Transverse colon (tissue), 4 donors: ENCODE data around the gene SYNE1. TPM values are rescaled to one million over a fixed set of nuclear protein-coding genes. Genes with fewer than 3 reads are reported as not detected.
A peak's percentile ranks its signal among the peaks of the same experiment; 100 is the strongest.

ENCODE experiments used
- DNase-seq: peaks from one replicate; pipeline ENCODE4 v3.0.0-alpha.2; 2019
- H3K27ac ChIP-seq, 4 donors: fragments of 200-600 bp; sonication (generic); 2 replicates each; pipeline ENCODE4 v1.5.1; 2016 to 2018; ENCODE audit warnings: inconsistent platforms in 4 of 4
- H3K27me3 ChIP-seq: fragments of 200-600 bp; sonication (generic); 2 replicates; pipeline ENCODE4 v1.5.1; 2017; ENCODE audit warnings: inconsistent platforms
- H3K36me3 ChIP-seq, 4 donors: fragments of 200-600 bp; sonication (generic); 2 replicates each; pipeline ENCODE4 v1.5.1; 2017 to 2019; ENCODE audit warnings: inconsistent platforms in 4 of 4
- H3K4me1 ChIP-seq, 4 donors: fragments of 200-600 bp; sonication (generic); 2 replicates each; pipeline ENCODE4 v1.5.1; 2017 to 2020; ENCODE audit warnings: inconsistent platforms in 4 of 4
- H3K4me3 ChIP-seq, 4 donors: fragments of 200-600 bp; sonication (generic); 1 replicate in 1 of 4; 2 replicates in 3 of 4; pipeline versions ENCODE4 v1.5.1 to v1.6.1; 2017 to 2019; ENCODE audit warnings: inconsistent platforms in 4 of 4
- H3K9me3 ChIP-seq, 2 donors: fragments of 200-600 bp; sonication (generic); 2 replicates each; pipeline ENCODE4 v1.5.1; 2017 to 2019; ENCODE audit warnings: inconsistent platforms in 2 of 2
- EP300 ChIP-seq: sonication (generic); formaldehyde crosslinking; IDR thresholded peaks from one replicate; pipeline ENCODE4 v1.6.1; 2017; ENCODE audit warnings: antibody characterized with exemption, low read depth
- POLR2A ChIP-seq: fragments of 450-650 bp; IDR thresholded peaks from one replicate; pipeline ENCODE4 v1.6.1; 2016; ENCODE audit warnings: antibody characterized with exemption, mild to moderate bottlenecking, moderate library complexity
- POLR2AphosphoS5 ChIP-seq, 3 donors: sonication (generic); formaldehyde crosslinking; IDR thresholded peaks; one replicate each; pipeline ENCODE4 v1.6.1; 2016; ENCODE audit warnings: antibody characterized with exemption in 3 of 3
- WGBS, 2 donors: methylation state at CpG; one replicate each; pipeline ENCODE4 v1.1.5; 2018; ENCODE audit warnings: low coverage in 1 of 2; 5-methylcytosine and 5-hydroxymethylcytosine counted together
- in situ Hi-C, 4 donors: fragments of 200-750 bp; cut with MboI; loops; one replicate each; pipeline versions ENCODE4 v1.15.0 to v1.15.1; 2017; ENCODE audit warnings: low sequenced_read_pairs in 3 of 4, low pct_ligation_motif_present in 1 of 4, low pct_unique_long_range_greater_than_20kb in 1 of 4
- intact Hi-C: fragments of 100-400 bp; cut with DNase I; formaldehyde crosslinking; loops from one replicate; pipeline ENCODE4 v1.15.1; 2023; ENCODE audit warnings: low total_unique reads
- total RNA-seq, 4 donors: library from RNA; depleted of rRNA; stranded (reverse); fragments of >200 nt; gene quantifications; one replicate each; pipeline ENCODE4 v1.1.0, GENCODE V29; 2016
- TF ChIP-seq, protein P1 (sequence below), 5 experiments: fragments of 200-600 bp in 3 of 5; fragments of 450-650 bp in 2 of 5; sonication (generic) in 3 of 5; IDR thresholded peaks; 1 replicate in 2 of 5; 2 replicates in 3 of 5; pipeline ENCODE4 v1.5.1; 2016 to 2017; ENCODE audit warnings: antibody characterized with exemption in 5 of 5, inconsistent platforms in 3 of 5, mild to moderate bottlenecking in 2 of 5, moderate library complexity in 1 of 5

SYNE1 gene
- total RNA-seq, 4 donors from 2014 or later, result 31.4 to 87.2 (median 59.7) TPM

DNA sequence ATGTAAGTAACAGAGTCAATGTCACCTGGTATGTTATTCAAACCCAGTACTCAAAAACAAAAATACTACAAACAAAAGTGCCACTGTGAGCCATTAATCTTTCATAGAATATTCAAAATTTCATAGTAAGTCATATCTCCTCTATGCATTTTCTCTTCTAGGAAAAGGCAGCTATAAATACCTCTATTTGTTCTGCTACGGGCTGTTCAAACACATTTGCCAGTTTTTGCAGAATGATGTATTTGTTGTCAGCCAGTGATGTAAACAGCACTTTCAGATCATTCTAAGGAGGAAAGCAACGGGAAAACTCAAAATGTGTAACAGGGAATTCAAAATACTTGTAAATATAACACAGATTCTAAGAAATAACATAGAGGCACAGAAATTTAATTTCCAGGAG is 388.2 kb downstream of the SYNE1 start:
- intact Hi-C loops, result no loop called here
- in situ Hi-C loops, result no loop called here
- TF ChIP-seq, protein P1, sequence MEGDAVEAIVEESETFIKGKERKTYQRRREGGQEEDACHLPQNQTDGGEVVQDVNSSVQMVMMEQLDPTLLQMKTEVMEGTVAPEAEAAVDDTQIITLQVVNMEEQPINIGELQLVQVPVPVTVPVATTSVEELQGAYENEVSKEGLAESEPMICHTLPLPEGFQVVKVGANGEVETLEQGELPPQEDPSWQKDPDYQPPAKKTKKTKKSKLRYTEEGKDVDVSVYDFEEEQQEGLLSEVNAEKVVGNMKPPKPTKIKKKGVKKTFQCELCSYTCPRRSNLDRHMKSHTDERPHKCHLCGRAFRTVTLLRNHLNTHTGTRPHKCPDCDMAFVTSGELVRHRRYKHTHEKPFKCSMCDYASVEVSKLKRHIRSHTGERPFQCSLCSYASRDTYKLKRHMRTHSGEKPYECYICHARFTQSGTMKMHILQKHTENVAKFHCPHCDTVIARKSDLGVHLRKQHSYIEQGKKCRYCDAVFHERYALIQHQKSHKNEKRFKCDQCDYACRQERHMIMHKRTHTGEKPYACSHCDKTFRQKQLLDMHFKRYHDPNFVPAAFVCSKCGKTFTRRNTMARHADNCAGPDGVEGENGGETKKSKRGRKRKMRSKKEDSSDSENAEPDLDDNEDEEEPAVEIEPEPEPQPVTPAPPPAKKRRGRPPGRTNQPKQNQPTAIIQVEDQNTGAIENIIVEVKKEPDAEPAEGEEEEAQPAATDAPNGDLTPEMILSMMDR (IDR thresholded peaks at IDR 0.05), result no peak
- TF ChIP-seq EP300, result no peak
- no peak for TF ChIP-seq POLR2AphosphoS5 (IDR thresholded peaks at IDR 0.05)
- no peak for TF ChIP-seq POLR2A
- Histone ChIP-seq H3K4me3 (no peak overlapping the region), H3K4me1 (peaks cover 0 to 12% (median 2%) of the 10 kb centered on the region in 4 donors), H3K27ac (peak overlapping the region in 2 of 4 donors; percentile 8 to 21), H3K36me3 (peaks cover 0 to 11% (median 0%) of the 10 kb centered on the region in 4 donors), H3K27me3 (no peaks in the 10 kb centered on the region), H3K9me3 (no peaks in the 10 kb centered on the region)
- no peak for DNase-seq
- 19 to 24% methylated on average over 2 of the region's 2 CpGs for WGBS, 2 donors

DNA sequence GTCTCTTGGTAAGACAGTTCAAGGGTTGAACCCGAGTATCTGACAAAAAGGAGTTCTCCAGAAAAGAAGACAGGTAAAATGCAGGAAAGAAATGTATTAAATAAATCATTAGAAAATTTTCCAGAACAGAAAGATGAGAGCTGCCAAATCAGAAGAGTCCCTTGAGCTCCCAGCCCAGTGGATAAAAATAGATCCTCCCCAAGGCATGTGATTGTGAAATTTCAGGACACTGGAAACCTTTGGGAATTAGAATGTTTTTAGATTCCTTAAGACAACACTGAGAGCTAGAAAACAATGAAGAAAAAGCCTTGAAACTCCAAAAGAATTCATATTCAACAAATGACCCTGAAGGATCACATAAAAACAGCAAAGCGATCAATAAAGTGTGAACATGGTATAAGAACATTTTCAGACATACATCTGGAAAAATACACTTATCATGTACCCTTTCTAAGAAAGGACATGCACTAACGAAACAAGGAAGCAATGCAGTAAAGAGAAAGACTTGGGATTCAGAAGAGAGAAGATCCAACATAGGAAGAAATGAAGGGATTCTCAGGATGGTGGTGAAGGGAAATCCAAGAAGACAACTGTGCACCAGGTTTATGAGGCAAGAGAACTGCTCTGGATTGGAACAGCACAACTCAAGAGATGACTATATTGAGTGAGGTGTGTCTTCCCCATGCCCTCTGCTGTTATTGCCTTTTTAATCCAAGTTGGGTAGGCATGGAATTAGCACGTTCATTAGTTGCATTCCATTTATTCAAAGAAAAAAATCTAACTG is 390.4 kb downstream of the SYNE1 start:
- in situ Hi-C loops (no loop called here), intact Hi-C loops (no loop called here)
- H3K4me1 ChIP-seq, result peaks cover 0 to 12% (median 2%) of the 10 kb centered on the region in 4 donors
- WGBS, 2 donors, result 79 to 86% methylated on average over 4 of the region's 4 CpGs
- no peak overlapping the region for H3K4me3 ChIP-seq
- DNase-seq, result no peak
- no peaks in the 10 kb centered on the region for H3K27me3 ChIP-seq
- no peaks in the 10 kb centered on the region for H3K9me3 ChIP-seq
- H3K36me3 ChIP-seq, result peaks cover 0 to 7% (median 0%) of the 10 kb centered on the region in 4 donors
- TF ChIP-seq POLR2AphosphoS5 (IDR thresholded peaks at IDR 0.05) (no peak), EP300 (no peak)
- peak overlapping the region; percentile 3 to 59 (median 42) for H3K27ac ChIP-seq

DNA sequence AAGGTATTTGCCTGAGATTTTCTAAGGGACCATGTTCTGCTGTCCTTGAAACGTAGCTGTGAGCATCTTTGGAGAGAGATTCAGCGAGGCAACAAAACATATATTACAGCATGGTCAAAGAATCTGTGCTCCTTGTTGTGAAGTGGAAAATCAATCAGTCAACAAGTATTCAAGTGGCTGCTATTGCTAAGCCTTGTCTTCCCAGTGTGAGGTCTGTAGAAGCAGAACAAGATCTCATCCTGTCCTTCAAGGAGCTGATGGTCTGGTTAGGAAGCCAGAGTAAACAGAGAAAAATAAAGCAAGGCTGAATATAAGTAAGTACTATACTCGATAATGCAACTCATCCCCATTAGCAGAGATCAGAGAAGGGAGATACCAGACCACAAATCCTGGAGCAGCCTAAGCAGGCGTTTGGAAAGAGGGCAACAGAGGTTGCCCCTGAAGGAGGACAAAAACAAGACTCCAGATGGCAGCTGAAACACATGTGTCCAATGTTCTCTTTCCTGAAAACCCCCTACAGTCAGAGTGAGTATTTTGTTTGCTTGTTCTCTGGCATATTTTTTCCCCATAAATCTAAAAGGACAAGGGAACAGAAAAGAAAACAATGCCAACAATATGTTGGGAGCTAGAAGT is 392.0 kb downstream of the SYNE1 start:
- in situ Hi-C loops, result no loop called here
- TF ChIP-seq EP300 (no peak), POLR2AphosphoS5 (IDR thresholded peaks at IDR 0.05) (no peak), POLR2A (no peak)
- TF ChIP-seq, protein P1 (IDR thresholded peaks at IDR 0.05), result no peak
- H3K9me3 ChIP-seq, result no peaks in the 10 kb centered on the region
- H3K27me3 ChIP-seq, result no peaks in the 10 kb centered on the region
- DNase-seq, result no peak
- intact Hi-C loops, result no loop called here
- no peak overlapping the region for H3K4me3 ChIP-seq
- peak overlapping the region in 3 of 4 donors; percentile 4 to 59 (median 58) for H3K27ac ChIP-seq
- WGBS, 2 donors, result 63 to 78% methylated on average over 2 to 4 of the region's 4 CpGs
- peaks cover 0 to 5% (median 0%) of the 10 kb centered on the region in 4 donors for H3K36me3 ChIP-seq
- H3K4me1 ChIP-seq, result peaks cover 0 to 12% (median 2%) of the 10 kb centered on the region in 4 donors

DNA sequence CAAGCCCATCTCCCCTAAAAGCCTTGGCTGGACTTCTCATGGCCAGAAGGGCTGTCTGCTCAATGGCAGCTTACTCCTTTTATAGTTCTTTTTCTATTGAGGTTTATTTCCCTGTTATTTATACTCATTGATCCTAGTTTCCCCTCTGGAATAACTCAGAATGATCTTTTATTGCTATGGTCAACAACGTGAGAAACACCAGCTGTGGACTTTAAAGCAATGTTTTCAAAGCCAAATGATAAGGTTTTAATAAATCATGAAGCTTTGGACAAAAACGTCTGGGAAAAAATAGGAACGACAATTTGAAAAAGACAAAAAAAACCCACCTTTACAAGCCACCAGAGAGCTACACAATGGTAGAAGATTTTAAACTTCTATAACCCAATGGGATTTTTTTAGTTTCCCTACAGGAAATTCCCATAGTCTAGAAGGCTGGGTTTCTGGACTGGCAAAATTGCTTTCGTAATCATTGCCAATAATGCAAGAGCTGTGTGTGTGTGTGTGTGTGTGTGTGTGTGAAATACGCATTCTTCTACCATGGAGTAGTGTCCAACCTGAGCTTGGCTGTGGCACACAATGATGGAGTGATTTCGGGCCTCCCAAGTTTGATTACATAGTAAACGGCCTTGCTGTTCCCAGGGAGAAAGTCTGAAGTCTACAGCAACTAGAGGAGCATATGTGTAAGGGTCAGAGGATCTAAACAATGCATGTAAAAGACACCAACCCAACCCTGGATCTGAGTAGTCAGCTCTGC is 396.0 kb downstream of the SYNE1 start:
- Histone ChIP-seq H3K27me3 (no peaks in the 10 kb centered on the region), H3K4me3 (no peak overlapping the region), H3K36me3 (peaks cover 0 to 16% (median 6%) of the 10 kb centered on the region in 4 donors), H3K9me3 (no peaks in the 10 kb centered on the region), H3K27ac (no peak overlapping the region), H3K4me1 (peaks cover 0 to 12% (median 0%) of the 10 kb centered on the region in 4 donors)
- intact Hi-C loops (no loop called here), in situ Hi-C loops (no loop called here)
- TF ChIP-seq EP300 (no peak), POLR2AphosphoS5 (IDR thresholded peaks at IDR 0.05) (no peak), POLR2A (no peak)
- TF ChIP-seq, protein P1 (IDR thresholded peaks at IDR 0.05), result no peak
- WGBS, 2 donors, result 58 to 69% methylated on average over 5 to 7 of the region's 7 CpGs
- DNase-seq, result no peak
